Right hindlimb (tissue), 1 donor: ENCODE results near the gene USP17L5.
"Not testable (repeated sequence)": the region's sequence is repeated elsewhere in the genome, so short reads cannot be mapped to it uniquely, and the experiment has no call there.

Experiments
- DNase-seq: peaks from one replicate; pipeline ENCODE4 v3.0.0-alpha.2; 2018

Gene USP17L5

DNA sequence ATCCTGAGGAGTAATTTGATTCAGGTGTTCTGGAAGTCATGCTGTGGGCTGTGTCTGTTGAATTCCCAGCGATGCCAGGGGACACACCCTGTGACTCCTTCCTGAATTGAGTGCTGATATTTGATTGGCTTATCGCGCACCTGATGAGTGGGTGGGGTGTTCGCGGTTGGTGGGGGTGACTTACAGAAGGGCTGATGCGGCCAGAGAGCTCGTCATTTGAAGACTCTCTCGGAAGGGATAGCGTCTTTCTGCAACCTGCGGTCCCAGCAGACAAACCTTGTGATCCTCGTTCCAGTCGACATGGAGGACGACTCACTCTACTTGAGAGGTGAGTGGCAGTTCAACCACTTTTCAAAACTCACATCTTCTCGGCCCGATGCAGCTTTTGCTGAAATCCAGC is at the start of gene USP17L5:
USP17L5 (plus strand) TSS at position 301 of the 400 bp plus-strand sequence; CDS start at position 301, 0 bp downstream.
- DNase-seq = not testable (repeated sequence)

- not testable (repeated sequence) for DNase-seq
Measured at GRCh38 chr4:9324191-9324590, 15.0 kb upstream of the USP17L5 start.

- not testable (repeated sequence) for DNase-seq
Measured at GRCh38 chr4:9324865-9325264, 14.3 kb upstream of the USP17L5 start, which contains the start of gene USP17L24. Gene USP17L24, plus strand, starts transcription at chr4:9325165. Its CDS starts 0 bp downstream, at chr4:9325165.

DNA sequence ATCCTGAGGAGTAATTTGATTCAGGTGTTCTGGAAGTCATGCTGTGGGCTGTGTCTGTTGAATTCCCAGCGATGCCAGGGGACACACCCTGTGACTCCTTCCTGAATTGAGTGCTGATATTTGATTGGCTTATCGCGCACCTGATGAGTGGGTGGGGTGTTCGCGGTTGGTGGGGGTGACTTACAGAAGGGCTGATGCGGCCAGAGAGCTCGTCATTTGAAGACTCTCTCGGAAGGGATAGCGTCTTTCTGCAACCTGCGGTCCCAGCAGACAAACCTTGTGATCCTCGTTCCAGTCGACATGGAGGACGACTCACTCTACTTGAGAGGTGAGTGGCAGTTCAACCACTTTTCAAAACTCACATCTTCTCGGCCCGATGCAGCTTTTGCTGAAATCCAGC is 9.6 kb upstream of the USP17L5 start, which contains the start of gene USP17L25:
USP17L25 (plus strand) TSS at position 301 of the 400 bp plus-strand sequence; CDS start at position 301, 0 bp downstream.
- DNase-seq = not testable (repeated sequence)

- DNase-seq = not testable (repeated sequence)
Measured at GRCh38 chr4:9334358-9334757, 4.8 kb upstream of the USP17L5 start, which contains the start of gene USP17L26. Gene USP17L26, plus strand, starts transcription at chr4:9334658. Its CDS starts 0 bp downstream, at chr4:9334658.

DNA sequence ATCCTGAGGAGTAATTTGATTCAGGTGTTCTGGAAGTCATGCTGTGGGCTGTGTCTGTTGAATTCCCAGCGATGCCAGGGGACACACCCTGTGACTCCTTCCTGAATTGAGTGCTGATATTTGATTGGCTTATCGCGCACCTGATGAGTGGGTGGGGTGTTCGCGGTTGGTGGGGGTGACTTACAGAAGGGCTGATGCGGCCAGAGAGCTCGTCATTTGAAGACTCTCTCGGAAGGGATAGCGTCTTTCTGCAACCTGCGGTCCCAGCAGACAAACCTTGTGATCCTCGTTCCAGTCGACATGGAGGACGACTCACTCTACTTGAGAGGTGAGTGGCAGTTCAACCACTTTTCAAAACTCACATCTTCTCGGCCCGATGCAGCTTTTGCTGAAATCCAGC is 4.6 kb downstream of the USP17L5 start, which contains the start of gene USP17L27:
USP17L27 (plus strand) TSS at position 301 of the 400 bp plus-strand sequence; CDS start at position 301, 0 bp downstream.
- DNase-seq = not testable (repeated sequence)

- not testable (repeated sequence) for DNase-seq
Measured at GRCh38 chr4:9348593-9348992, 9.4 kb downstream of the USP17L5 start, which contains the start of gene USP17L28. Gene USP17L28, plus strand, starts transcription at chr4:9348893. Its CDS starts 0 bp downstream, at chr4:9348893.

DNA sequence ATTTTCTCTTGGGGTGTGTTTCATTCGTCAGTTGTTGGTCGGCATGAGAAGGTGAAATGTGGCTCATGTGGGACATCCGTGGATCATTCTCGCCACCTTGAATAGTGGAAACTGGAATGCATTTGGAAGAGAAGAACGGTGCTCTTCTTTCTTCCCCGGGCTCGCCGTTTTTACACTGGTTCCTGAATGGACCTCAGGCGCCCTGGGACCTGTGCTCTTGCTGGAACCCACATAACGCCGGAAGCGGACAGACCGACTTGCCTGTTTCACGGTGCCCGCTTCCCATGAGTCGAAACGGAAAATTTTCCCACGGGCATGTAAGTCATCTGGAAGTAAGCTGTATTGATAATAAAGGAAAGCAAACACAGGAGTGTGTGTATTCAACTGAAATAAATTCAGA is 11.7 kb downstream of the USP17L5 start:
- DNase-seq = not testable (repeated sequence)

- not testable (repeated sequence) for DNase-seq
Measured at GRCh38 chr4:9353338-9353737, 14.1 kb downstream of the USP17L5 start, which contains the start of gene USP17L29. Gene USP17L29, plus strand, starts transcription at chr4:9353638. Its CDS starts 0 bp downstream, at chr4:9353638.

DNA sequence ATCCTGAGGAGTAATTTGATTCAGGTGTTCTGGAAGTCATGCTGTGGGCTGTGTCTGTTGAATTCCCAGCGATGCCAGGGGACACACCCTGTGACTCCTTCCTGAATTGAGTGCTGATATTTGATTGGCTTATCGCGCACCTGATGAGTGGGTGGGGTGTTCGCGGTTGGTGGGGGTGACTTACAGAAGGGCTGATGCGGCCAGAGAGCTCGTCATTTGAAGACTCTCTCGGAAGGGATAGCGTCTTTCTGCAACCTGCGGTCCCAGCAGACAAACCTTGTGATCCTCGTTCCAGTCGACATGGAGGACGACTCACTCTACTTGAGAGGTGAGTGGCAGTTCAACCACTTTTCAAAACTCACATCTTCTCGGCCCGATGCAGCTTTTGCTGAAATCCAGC is 23.6 kb downstream of the USP17L5 start, which contains the start of gene USP17L30:
USP17L30 (plus strand) TSS at position 301 of the 400 bp plus-strand sequence; CDS start at position 301, 0 bp downstream.
- DNase-seq = not testable (repeated sequence)

- DNase-seq = not testable (repeated sequence)
Measured at GRCh38 chr4:9379881-9380280, 40.7 kb downstream of the USP17L5 start.

DNA sequence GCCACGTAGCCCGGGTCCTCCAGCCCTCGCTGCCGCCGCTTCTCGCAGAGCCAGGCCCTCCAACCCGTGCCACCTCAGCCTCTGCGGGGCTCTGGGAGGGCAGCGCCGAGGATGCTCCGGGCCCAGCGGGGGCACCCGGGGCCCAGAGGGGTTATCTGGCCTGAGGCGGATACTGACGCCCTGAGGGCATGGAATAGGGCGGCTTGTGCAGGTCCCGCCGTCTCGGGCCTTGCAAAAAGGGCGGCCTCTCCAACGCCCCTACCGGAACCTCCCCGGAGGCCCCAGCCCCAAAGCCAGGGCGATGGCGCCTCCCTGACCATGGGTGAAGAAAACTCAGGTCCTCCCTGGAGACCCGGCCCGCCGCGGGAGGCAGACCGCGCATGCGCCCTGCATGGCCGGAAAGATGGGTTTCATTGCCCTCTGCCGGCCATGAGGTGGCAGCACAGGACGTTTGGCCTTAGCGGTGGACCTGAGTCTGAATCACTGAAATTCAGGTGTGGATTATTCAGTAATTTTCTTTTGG is 41.9 kb downstream of the USP17L5 start:
- peak; percentile 31 for DNase-seq

DNA sequence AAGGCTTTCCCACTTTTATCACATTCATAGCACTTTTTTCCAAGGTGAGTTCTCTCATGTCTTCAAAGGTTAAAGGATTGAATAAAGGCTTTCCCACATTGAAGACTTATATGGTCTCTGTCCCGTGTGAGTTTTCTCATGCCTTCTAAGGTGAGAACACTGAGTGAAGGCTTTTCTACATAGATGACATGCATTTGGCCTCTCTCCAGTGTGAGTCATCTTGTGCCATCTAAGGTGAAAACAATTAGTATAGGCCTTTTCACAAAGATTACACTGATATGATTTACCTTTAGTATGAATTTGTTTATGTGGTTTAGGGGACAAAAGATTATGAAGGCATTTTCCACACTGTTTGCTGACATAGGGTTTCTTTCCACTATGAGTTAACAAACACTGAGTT is 44.9 kb downstream of the USP17L5 start:
- no peak for DNase-seq

GRCh38 chr4:9389001-9389400 is 49.8 kb downstream of the USP17L5 start:
- DNase-seq = not testable (repeated sequence)
